A673 (cell line): Measurements from ENCODE around the gene ALX4.

Experiments
- CTCF ChIP-seq: fragments of 300-800, 200-600 bp; sonication (generic); conservative IDR thresholded peaks from 2 replicates; pipeline ENCODE4 v1.5.1; 2017; ENCODE audit warnings: low read depth, mild to moderate bottlenecking, antibody characterized with exemption, low read length, moderate library complexity, mixed read lengths
- EZH2 ChIP-seq: fragments of 200-600 bp; sonication (generic); IDR thresholded peaks from 2 replicates; pipeline ENCODE4 v1.6.1; 2017; ENCODE audit warnings: borderline replicate concordance, low read depth, mild to moderate bottlenecking, mixed read lengths, antibody characterized with exemption, low read length; ENCODE audit not compliant: poor library complexity, severe bottlenecking

GRCh38 chr11:44307340-44308099, 2.4 kb downstream of the ALX4 start:
- TF ChIP-seq EZH2 (no peak), CTCF (no peak)
